Activated B cell treated with CpG ODN at 0.5 μM for 24 hours (primary cell): ENCODE measurements around the gene OR10D3. TPM values are rescaled to one million over a fixed set of nuclear protein-coding genes. Genes with fewer than 3 reads are reported as not detected.
"Not testable (repeated sequence)": the region's sequence is repeated elsewhere in the genome, so short reads cannot be mapped to it uniquely, and the experiment has no call there.

ENCODE experiments used
- ATAC-seq: fragments of 200-7000 bp; cut with Tn5 transposase; one replicate; pipeline ENCODE4 v1.10.0; 2021; ENCODE audit warnings: low read depth, mild to moderate bottlenecking, moderate library complexity
- CTCF ChIA-PET: fragments of 350-600 bp; sonication (Branson Sonifier 250); formaldehyde crosslinking; loops from one replicate; lab custom pipeline; 2021; ENCODE audit warnings: antibody characterized with exemption; lab: Charles Lee
- POLR2A ChIA-PET: fragments of 350-600 bp; sonication (Branson Sonifier 250); formaldehyde crosslinking; loops from one replicate; lab custom pipeline; 2021; ENCODE audit warnings: antibody characterized with exemption; lab: Charles Lee
- DNase-seq: peaks from one replicate; pipeline ENCODE4 v3.0.0; 2022
- H3K27ac Mint-ChIP-seq: one replicate; pipeline ENCODE4 v1.8.0; 2020; ENCODE audit warnings: mixed read lengths
- H3K27me3 Mint-ChIP-seq: one replicate; pipeline ENCODE4 v1.8.0; 2021; ENCODE audit warnings: mixed read lengths
- H3K36me3 Mint-ChIP-seq: one replicate; pipeline ENCODE4 v1.8.0; 2021; ENCODE audit warnings: low read depth, mixed read lengths
- H3K4me1 Mint-ChIP-seq: one replicate; pipeline ENCODE4 v1.8.0; 2021; ENCODE audit warnings: mixed read lengths
- H3K4me3 Mint-ChIP-seq: one replicate; pipeline ENCODE4 v1.8.0; 2020; ENCODE audit warnings: mild to moderate bottlenecking, mixed read lengths
- H3K9me3 Mint-ChIP-seq: one replicate; pipeline ENCODE4 v1.8.0; 2020; ENCODE audit warnings: mixed read lengths
- CTCF ChIP-seq: fragments of 200-600 bp; IDR thresholded peaks from one replicate; pipeline ENCODE4 v1.8.0; 2022; ENCODE audit warnings: antibody characterized with exemption, mild to moderate bottlenecking
- intact Hi-C: fragments of 100-400 bp; cut with micrococcal nuclease; formaldehyde crosslinking; loops from one replicate; pipeline ENCODE4 v1.15.1; 2024
- total RNA-seq: library from RNA; stranded (reverse); gene quantifications from 2 replicates; pipeline ENCODE4 v1.2.3, GENCODE V29; 2022

The OR10D3 gene
- total RNA-seq, 1 donor from 2014 or later = not detected

GRCh38 chr11:124153821-124154220, 29.3 kb upstream of the OR10D3 start:
- ATAC-seq = no peak
- H3K4me3 Mint-ChIP-seq = no peak overlapping the region
- H3K9me3 Mint-ChIP-seq = peaks cover 4% of the 10 kb centered on the region
- ChIA-PET CTCF (no interaction called here), POLR2A (no interaction called here)
- TF ChIP-seq CTCF = no peak
- DNase-seq = no peak
- no peak overlapping the region for H3K27ac Mint-ChIP-seq
- intact Hi-C loops = no loop called here
- peaks cover 5% of the 10 kb centered on the region for H3K27me3 Mint-ChIP-seq
- no peaks in the 10 kb centered on the region for H3K36me3 Mint-ChIP-seq
- peaks cover 3% of the 10 kb centered on the region for H3K4me1 Mint-ChIP-seq

GRCh38 chr11:124159481-124159880, 23.7 kb upstream of the OR10D3 start:
- Mint-ChIP-seq H3K4me3 (no peak overlapping the region), H3K27me3 (peaks cover 5% of the 10 kb centered on the region), H3K36me3 (no peaks in the 10 kb centered on the region), H3K4me1 (no peaks in the 10 kb centered on the region), H3K9me3 (no peaks in the 10 kb centered on the region), H3K27ac (no peak overlapping the region)
- CTCF ChIA-PET = no interaction called here
- intact Hi-C loops = no loop called here
- POLR2A ChIA-PET = no interaction called here
- DNase-seq (no peak), ATAC-seq (no peak)
- TF ChIP-seq CTCF = no peak

GRCh38 chr11:124160986-124161385, 22.2 kb upstream of the OR10D3 start:
- no peak for TF ChIP-seq CTCF
- Mint-ChIP-seq H3K27ac (no peak overlapping the region), H3K36me3 (no peaks in the 10 kb centered on the region), H3K9me3 (peaks cover 2% of the 10 kb centered on the region), H3K4me3 (no peak overlapping the region), H3K4me1 (no peaks in the 10 kb centered on the region), H3K27me3 (peaks cover 7% of the 10 kb centered on the region)
- intact Hi-C loops = no loop called here
- ChIA-PET POLR2A (no interaction called here), CTCF (no interaction called here)
- DNase-seq (no peak), ATAC-seq (no peak)

- ChIA-PET CTCF (interaction anchor here (0.6 kb wide), 1 partner anchor 116 kb away, joined by 3 read pairs; no protein-coding TSS in a partner anchor), POLR2A (no interaction called here)
- DNase-seq (no peak), ATAC-seq (no peak)
- peaks cover 2% of the 10 kb centered on the region for H3K9me3 Mint-ChIP-seq
- no peak for TF ChIP-seq CTCF
- intact Hi-C loops = no loop called here
- no peak overlapping the region for H3K27ac Mint-ChIP-seq
- H3K4me3 Mint-ChIP-seq = no peak overlapping the region
- H3K27me3 Mint-ChIP-seq = peaks cover 2% of the 10 kb centered on the region
- H3K36me3 Mint-ChIP-seq = no peaks in the 10 kb centered on the region
- no peaks in the 10 kb centered on the region for H3K4me1 Mint-ChIP-seq
Observed at GRCh38 chr11:124167826-124168231, 15.3 kb upstream of the OR10D3 start.

- intact Hi-C loops = no loop called here
- Mint-ChIP-seq H3K27ac (no peak overlapping the region), H3K4me1 (no peaks in the 10 kb centered on the region), H3K36me3 (no peaks in the 10 kb centered on the region), H3K27me3 (peaks cover 2% of the 10 kb centered on the region), H3K4me3 (no peak overlapping the region), H3K9me3 (peaks cover 2% of the 10 kb centered on the region)
- CTCF ChIA-PET = no interaction called here
- ATAC-seq (no peak), DNase-seq (no peak)
- POLR2A ChIA-PET = no interaction called here
- no peak for TF ChIP-seq CTCF
Observed at GRCh38 chr11:124168796-124169195, 14.3 kb upstream of the OR10D3 start.

GRCh38 chr11:124170315-124170714, 12.8 kb upstream of the OR10D3 start:
- not testable (repeated sequence) for ATAC-seq

More at GRCh38 chr11:124170315-124170714, 12.8 kb upstream of the OR10D3 start:
- POLR2A ChIA-PET, CTCF ChIA-PET, DNase-seq, intact Hi-C loops, H3K27me3 Mint-ChIP-seq, H3K9me3 Mint-ChIP-seq, H3K4me1 Mint-ChIP-seq, H3K27ac Mint-ChIP-seq, H3K36me3 Mint-ChIP-seq, H3K4me3 Mint-ChIP-seq: not testable (repeated sequence)
